ENCODE data around the gene STARD4. TPM values are rescaled to one million over a fixed set of nuclear protein-coding genes. Genes with fewer than 3 reads are reported as not detected.

STARD4 gene
- total RNA-seq, 4 donors from 2014 or later: 0.34 to 3.2 (median 2.9) TPM

DNA sequence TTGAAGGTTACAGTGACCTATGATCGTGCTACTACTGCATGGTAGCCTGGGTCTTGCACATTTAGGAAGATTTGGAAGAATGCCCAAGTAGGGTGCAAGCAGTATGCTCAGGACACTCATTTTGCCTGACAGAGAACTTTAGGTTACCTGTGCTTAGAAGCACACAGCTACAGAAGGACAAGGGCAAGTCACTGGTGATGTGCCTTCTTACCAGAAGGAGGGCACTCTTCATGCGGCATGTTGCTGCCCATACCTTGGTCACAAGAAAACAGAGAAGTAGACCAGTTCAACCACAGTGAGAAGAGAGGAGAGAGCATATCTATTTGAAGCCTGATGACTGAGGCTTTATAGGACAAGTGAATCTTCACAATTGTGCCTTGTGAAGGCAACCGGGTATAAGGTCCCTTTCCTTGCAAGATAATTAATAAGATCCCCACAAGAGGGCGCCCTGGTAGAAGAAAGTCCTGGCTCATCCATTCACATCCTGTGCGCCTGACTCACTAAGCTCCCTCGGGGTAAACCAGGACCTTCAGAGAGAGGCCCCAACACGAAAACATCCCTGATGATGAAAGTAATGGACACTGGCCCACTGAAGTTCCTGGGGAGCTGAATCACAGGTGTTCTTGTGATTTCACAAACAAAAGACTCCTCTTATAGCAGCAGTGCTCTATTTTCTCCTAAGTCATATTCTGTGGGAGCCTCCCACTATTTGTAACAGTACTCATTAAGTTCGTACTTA is 38.1 kb upstream of the STARD4 start:
- peak; percentile 91 to 93 for DNase-seq (ENCODE audit: low spot score in 2 of 2)
- intact Hi-C loops (cut with DNase I; ENCODE audit: low total_unique reads): no loop called here
- H3K4me3 ChIP-seq (ENCODE audit: low read depth, poor library complexity, severe bottlenecking): no peak overlapping the region
- WGBS, 2 donors: 24 to 26% methylated on average over 8 of the region's 8 CpGs
- TF ChIP-seq POLR2A (IDR thresholded peaks at IDR 0.05): no peak
- TF ChIP-seq, protein P1, sequence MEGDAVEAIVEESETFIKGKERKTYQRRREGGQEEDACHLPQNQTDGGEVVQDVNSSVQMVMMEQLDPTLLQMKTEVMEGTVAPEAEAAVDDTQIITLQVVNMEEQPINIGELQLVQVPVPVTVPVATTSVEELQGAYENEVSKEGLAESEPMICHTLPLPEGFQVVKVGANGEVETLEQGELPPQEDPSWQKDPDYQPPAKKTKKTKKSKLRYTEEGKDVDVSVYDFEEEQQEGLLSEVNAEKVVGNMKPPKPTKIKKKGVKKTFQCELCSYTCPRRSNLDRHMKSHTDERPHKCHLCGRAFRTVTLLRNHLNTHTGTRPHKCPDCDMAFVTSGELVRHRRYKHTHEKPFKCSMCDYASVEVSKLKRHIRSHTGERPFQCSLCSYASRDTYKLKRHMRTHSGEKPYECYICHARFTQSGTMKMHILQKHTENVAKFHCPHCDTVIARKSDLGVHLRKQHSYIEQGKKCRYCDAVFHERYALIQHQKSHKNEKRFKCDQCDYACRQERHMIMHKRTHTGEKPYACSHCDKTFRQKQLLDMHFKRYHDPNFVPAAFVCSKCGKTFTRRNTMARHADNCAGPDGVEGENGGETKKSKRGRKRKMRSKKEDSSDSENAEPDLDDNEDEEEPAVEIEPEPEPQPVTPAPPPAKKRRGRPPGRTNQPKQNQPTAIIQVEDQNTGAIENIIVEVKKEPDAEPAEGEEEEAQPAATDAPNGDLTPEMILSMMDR (IDR thresholded peaks at IDR 0.05): peak in 1 of 3 donors; percentile 31

GRCh38 chr5:111548992-111549649 is 36.8 kb upstream of the STARD4 start:
- 80 to 84% methylated on average over 6 of the region's 6 CpGs for WGBS, 2 donors

GRCh38 chr5:111548348-111548950 is 36.1 kb upstream of the STARD4 start:
- intact Hi-C loops (cut with DNase I; ENCODE audit: low total_unique reads): loop anchor here (5.0 kb wide), 1 partner anchor 599 kb away; no protein-coding TSS in a partner anchor
- TF ChIP-seq POLR2A (IDR thresholded peaks at IDR 0.05): no peak
- TF ChIP-seq, protein P1 (IDR thresholded peaks at IDR 0.05): no peak
- DNase-seq (ENCODE audit: low spot score in 2 of 2): no peak
- 52 to 65% methylated on average over 6 of the region's 6 CpGs for WGBS, 2 donors
- H3K4me3 ChIP-seq (ENCODE audit: low read depth, poor library complexity, severe bottlenecking): no peak overlapping the region

More at GRCh38 chr5:111548992-111549649, 36.8 kb upstream of the STARD4 start:
- no peak overlapping the region for H3K4me3 ChIP-seq (ENCODE audit: low read depth, poor library complexity, severe bottlenecking)
- TF ChIP-seq, protein P1 (IDR thresholded peaks at IDR 0.05): no peak
- TF ChIP-seq POLR2A (IDR thresholded peaks at IDR 0.05): no peak
- no peak for DNase-seq (ENCODE audit: low spot score in 2 of 2)
- intact Hi-C loops (cut with DNase I; ENCODE audit: low total_unique reads): loop anchor here (5.0 kb wide), 1 partner anchor 598 kb away; no protein-coding TSS in a partner anchor

- TF ChIP-seq, protein P1 (IDR thresholded peaks at IDR 0.05): no peak
- TF ChIP-seq POLR2A (IDR thresholded peaks at IDR 0.05): no peak
- no peak for DNase-seq (ENCODE audit: low spot score in 2 of 2)
- intact Hi-C loops (cut with DNase I; ENCODE audit: low total_unique reads): loop anchor here (5.0 kb wide), 1 partner anchor 602 kb away; no protein-coding TSS in a partner anchor
- WGBS, 2 donors: 42 to 44% methylated on average over 1 of the region's 1 CpG
- H3K4me3 ChIP-seq (ENCODE audit: low read depth, poor library complexity, severe bottlenecking): no peak overlapping the region
These were observed 32.7 kb upstream of the STARD4 start for GRCh38 chr5:111545031-111545430.

GRCh38 chr5:111537141-111538024 is 25.0 kb upstream of the STARD4 start:
- WGBS, 2 donors: 83 to 84% methylated on average over 1 of the region's 1 CpG
- intact Hi-C loops (cut with DNase I; ENCODE audit: low total_unique reads): no loop called here
- no peak overlapping the region for H3K4me3 ChIP-seq (ENCODE audit: low read depth, poor library complexity, severe bottlenecking)
- DNase-seq (ENCODE audit: low spot score in 2 of 2): no peak
- TF ChIP-seq, protein P1 (IDR thresholded peaks at IDR 0.05): no peak
- TF ChIP-seq POLR2A (IDR thresholded peaks at IDR 0.05): no peak

Measured in lower leg skin (tissue), 4 donors.